Upper lobe of left lung (tissue), 4 donors: Measurements from ENCODE around the gene CTNNA1.

Experiments
- CTCF ChIP-seq, 6 experiments: fragments of 450-650 bp in 4 of 6; fragments of 200-600 bp in 2 of 6; sonication (generic) in 2 of 6; IDR thresholded peaks; one replicate each; pipeline ENCODE4 v1.5.1; 2016 to 2019; ENCODE audit warnings: antibody characterized with exemption in 6 of 6
- EP300 ChIP-seq, 4 donors: sonication (generic); formaldehyde crosslinking; IDR thresholded peaks; one replicate each; pipeline ENCODE4 v1.5.1; 2017; ENCODE audit warnings: antibody characterized with exemption in 4 of 4, control low read depth in 2 of 4
- POLR2A ChIP-seq, 4 donors: fragments of 450-650 bp; IDR thresholded peaks; one replicate each; pipeline ENCODE4 v1.5.1; 2016 to 2017; ENCODE audit warnings: antibody characterized with exemption in 4 of 4, mild to moderate bottlenecking in 2 of 4
- POLR2AphosphoS5 ChIP-seq, 2 donors: sonication (generic); formaldehyde crosslinking; IDR thresholded peaks; one replicate each; pipeline ENCODE4 v1.5.1; 2017; ENCODE audit warnings: antibody characterized with exemption in 2 of 2

- TF ChIP-seq POLR2AphosphoS5 (IDR thresholded peaks at IDR 0.05) (no peak), CTCF (IDR thresholded peaks at IDR 0.05) (no peak), POLR2A (IDR thresholded peaks at IDR 0.05) (no peak), EP300 (IDR thresholded peaks at IDR 0.05) (no peak)
Observed at GRCh38 chr5:138972230-138972629, 219.0 kb downstream of the CTNNA1 start.
